BE2C (cell line): ENCODE results near the gene IGSF11.
"Not testable (repeated sequence)": the region's sequence is repeated elsewhere in the genome, so short reads cannot be mapped to it uniquely, and the experiment has no call there.

ENCODE experiments used
- DNase-seq: peaks from one replicate; pipeline ENCODE4 v3.0.0-alpha.2; 2020
- H3K27me3 ChIP-seq: fragments of 250-450 bp; sonication (Bioruptor Pico); 2 replicates; pipeline ENCODE4 v1.5.1; 2020; ENCODE audit warnings: mild to moderate bottlenecking
- H3K36me3 ChIP-seq: fragments of 250-450 bp; sonication (Bioruptor Pico); 2 replicates; pipeline ENCODE4 v1.5.1; 2020; ENCODE audit warnings: mild to moderate bottlenecking
- H3K4me1 ChIP-seq: fragments of 250-450 bp; sonication (Bioruptor Pico); 2 replicates; pipeline ENCODE4 v1.5.1; 2020
- H3K4me3 ChIP-seq: 2 replicates; pipeline ENCODE4 v1.5.1; 2011; ENCODE audit warnings: low read depth, low read length
- H3K9me3 ChIP-seq: fragments of 250-450 bp; sonication (Bioruptor Pico); 2 replicates; pipeline ENCODE4 v1.5.1; 2020
- CTCF ChIP-seq: IDR thresholded peaks from 2 replicates; pipeline ENCODE4 v1.5.1; 2012; ENCODE audit warnings: mild to moderate bottlenecking, low read depth, low read length

The IGSF11 gene

DNA sequence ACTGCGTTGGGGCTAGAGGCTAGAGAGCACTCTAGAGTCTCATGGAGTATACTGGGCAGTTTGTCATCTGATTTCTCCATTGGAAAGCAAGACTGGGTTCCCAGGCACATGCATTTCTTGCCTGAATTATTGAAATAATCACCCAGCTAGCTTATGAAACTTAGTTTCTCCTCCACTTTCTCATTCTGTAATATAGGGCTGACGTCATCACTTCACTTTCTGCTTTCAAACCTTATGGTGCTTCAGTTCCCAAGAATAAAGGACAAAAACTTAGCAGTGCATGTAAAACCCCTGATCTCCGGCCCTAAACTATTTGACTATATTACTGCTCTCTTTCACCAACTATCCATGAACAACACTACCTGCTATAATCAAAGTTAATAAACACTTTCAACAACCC is 147.9 kb downstream of the IGSF11 start:
- no peak for DNase-seq
- Histone ChIP-seq H3K9me3 (no peaks in the 10 kb centered on the region), H3K4me1 (no peaks in the 10 kb centered on the region), H3K4me3 (no peak overlapping the region), H3K27me3 (peaks cover 67% of the 10 kb centered on the region), H3K36me3 (no peaks in the 10 kb centered on the region)
- TF ChIP-seq CTCF, result no peak

- H3K36me3 ChIP-seq, result no peaks in the 10 kb centered on the region
Measured at GRCh38 chr3:118884748-118885206, 149.9 kb downstream of the IGSF11 start.

GRCh38 chr3:118882353-118882947 is 152.2 kb downstream of the IGSF11 start:
- Histone ChIP-seq H3K9me3 (no peaks in the 10 kb centered on the region), H3K27me3 (peaks cover 56% of the 10 kb centered on the region), H3K4me1 (no peaks in the 10 kb centered on the region), H3K4me3 (no peak overlapping the region), H3K36me3 (no peaks in the 10 kb centered on the region)
- peak; percentile 73 for DNase-seq
- TF ChIP-seq CTCF, result peak; percentile 84

More at GRCh38 chr3:118884748-118885206, 149.9 kb downstream of the IGSF11 start:
- Histone ChIP-seq H3K4me1 (no peaks in the 10 kb centered on the region), H3K4me3 (no peak overlapping the region), H3K9me3 (no peaks in the 10 kb centered on the region), H3K27me3 (peaks cover 67% of the 10 kb centered on the region)
- TF ChIP-seq CTCF, result peak; percentile 99
- DNase-seq, result peak; percentile 86

DNA sequence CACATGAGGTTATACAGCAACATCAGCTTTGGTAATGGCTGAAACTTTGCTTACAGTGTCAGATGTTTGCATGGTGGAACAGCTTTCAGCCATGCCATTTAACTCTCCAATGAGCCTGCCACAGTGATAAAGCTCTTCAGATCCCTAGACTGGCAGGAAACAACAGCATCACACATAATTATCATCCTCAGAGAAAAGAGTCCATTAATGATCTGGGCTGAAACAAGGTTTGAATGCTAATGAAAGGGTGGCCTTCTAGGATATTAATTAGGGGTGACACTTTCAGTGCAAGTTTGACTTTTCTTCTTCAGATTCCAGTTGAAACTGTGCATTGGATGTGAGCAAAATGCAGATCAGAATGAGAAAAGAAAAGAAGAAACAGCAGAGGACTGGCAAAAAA is 166.6 kb downstream of the IGSF11 start:
- Histone ChIP-seq H3K4me3 (no peak overlapping the region), H3K27me3 (0 out of 2 replicates have a peak, but pooled peaks cover 2% of the 10 kb centered on the region), H3K36me3 (no peaks in the 10 kb centered on the region), H3K9me3 (no peaks in the 10 kb centered on the region), H3K4me1 (no peaks in the 10 kb centered on the region)
- TF ChIP-seq CTCF, result no peak
- no peak for DNase-seq

- Histone ChIP-seq H3K27me3 (0 out of 2 replicates have a peak, but pooled peaks cover 2% of the 10 kb centered on the region), H3K36me3 (no peaks in the 10 kb centered on the region), H3K4me1 (no peaks in the 10 kb centered on the region), H3K4me3 (no peak overlapping the region), H3K9me3 (no peaks in the 10 kb centered on the region)
- peak; percentile 42 for DNase-seq
- peak; percentile 58 for TF ChIP-seq CTCF
Measured at GRCh38 chr3:118863731-118864322, 170.8 kb downstream of the IGSF11 start.

DNA sequence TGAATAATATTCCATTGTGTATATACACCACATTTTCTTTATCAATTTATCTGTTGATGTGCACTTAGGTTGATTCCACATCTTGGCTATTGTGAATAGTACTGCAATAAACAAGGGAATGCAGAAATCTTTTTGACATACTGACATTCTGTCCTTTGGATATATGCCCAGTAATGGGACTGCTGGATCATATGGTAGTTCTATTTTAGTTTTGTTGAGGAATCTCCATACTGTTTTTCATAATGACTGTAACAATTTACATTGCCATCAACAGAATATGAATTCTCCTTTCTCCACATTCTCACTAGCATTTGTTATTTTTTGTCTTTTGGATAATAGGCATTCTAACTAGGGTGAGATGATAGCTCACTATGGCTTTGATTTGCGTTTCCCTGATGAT is 174.7 kb downstream of the IGSF11 start:
- H3K4me3 ChIP-seq, result no peak overlapping the region
- DNase-seq, result no peak
- TF ChIP-seq CTCF, result no peak
- no peaks in the 10 kb centered on the region; the same call in 1 of the 2 replicates for H3K27me3 ChIP-seq
- no peaks in the 10 kb centered on the region for H3K36me3 ChIP-seq
- H3K4me1 ChIP-seq, result no peaks in the 10 kb centered on the region
- no peaks in the 10 kb centered on the region for H3K9me3 ChIP-seq

DNA sequence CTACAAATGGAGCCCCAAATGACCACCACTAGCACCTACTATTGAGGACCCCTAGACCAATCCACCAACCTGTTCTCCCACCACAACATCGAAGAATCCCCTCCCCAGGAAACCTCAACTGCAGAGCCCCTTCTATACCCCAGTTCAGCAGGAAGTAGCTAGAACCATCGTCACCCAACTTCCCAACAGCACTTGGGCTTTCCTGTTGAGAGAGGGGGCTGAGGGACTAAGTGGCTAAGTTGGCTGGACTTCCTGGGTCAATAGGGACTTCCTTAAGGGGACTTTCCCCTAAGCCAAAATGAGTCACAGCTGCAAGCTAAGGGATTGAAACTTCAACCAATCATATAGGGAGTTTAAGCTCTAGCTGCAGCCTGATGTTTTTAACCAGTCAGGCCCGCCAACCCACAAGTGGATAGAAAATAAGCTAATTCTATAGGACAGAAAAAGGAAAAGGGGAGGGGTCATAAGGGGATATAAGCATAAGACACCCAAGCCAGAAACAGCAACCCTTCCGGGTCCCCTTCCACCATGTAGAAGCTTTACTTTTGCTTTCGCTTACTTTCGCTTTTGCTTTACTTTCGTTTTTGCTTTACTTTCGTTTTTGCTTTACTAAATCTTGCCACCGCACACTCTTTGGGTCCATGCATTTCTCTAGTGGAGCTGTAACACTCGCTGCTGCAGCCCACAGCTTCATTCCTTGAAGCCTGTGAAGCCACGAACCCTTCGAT is 183.0 kb downstream of the IGSF11 start:
- not testable (repeated sequence) for H3K4me3 ChIP-seq, H3K9me3 ChIP-seq, H3K4me1 ChIP-seq, H3K27me3 ChIP-seq, H3K36me3 ChIP-seq, DNase-seq
